Activated T-cell treated with anti-CD3 and anti-CD28 coated beads, Interleukin-2, amount 50 U/mL, for 1 hour (primary cell): ENCODE measurements around the gene ZC3H4.
"Not testable (repeated sequence)": the region's sequence is repeated elsewhere in the genome, so short reads cannot be mapped to it uniquely, and the experiment has no call there.

Experiments
- DNase-seq: peaks from one replicate; pipeline ENCODE4 v3.0.0-alpha.2; 2020

The ZC3H4 gene

DNA sequence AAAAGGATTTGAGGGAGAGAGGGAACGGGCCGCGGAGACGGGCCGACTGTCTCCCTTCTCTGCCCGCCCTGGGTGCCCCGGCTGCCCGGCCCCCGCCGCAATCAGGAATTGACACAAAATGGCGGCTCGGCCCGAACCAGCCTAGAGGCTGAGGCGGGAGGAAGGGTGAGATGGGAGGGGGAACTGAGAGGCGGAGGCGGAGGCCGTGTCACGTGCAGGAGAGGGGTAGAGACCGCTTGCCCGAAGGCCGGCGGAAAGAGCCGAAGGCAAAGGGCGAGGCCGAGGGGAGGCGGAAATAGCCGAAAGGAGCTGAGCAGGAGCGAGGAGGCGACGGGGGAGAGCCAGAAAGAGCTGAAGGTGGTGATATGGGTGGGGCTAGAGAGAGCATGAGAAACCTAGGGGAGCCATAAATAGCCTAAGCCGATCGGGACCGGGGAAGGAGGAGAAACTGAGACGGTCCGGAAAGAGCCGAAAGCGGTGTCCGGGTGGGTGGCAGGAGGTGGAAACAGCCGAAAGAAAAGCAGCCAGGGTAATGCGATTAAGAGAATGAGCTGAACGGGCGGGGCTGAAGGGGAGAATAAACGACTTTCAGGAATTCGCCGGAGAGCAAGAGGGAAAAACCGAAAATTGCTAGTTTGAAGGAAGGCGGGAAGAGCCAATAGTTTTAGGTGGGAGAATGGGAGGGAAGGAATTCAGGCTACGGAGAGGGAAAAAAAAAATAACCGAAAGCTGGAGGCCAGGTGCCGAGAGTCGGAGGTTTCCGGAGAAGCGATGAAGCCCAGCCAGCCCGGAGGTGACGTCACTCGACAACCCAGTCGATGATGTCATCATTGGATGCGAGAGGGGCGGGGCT, at the start of gene ZC3H4:
Gene ZC3H4 (minus strand): TSS at position 780 of the 853 bp plus-strand sequence. CDS start 1,192 bp downstream, outside the sequence.
- peak; percentile 99 for DNase-seq

DNA sequence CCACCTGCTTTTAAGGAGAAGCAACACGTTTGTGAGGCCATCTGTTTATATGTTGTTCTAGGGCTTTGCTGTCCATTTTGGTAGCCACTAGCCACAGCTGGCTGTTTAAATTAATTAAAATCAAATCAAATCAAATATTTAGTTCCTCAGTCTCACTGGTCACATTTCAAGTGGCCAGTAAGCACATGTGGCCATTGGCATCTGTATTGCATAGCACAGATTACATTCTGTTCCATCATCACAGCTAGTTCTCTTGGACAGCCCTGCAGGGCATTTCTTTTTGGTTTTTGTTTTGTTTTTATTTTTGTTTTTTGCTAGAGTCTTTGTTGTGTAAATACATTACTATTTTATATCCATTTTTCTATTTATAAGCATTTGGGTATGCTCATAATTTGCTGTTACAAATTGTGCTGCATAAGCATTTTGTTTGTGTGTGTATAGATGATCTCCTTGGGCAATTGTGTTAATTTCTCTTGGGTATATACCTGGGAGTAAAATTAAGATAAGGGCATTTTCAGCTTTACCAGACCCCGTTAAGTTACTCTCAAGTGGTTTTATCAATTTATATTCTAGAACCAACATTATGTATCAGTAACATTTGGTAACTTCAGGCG, 48.4 kb upstream of the ZC3H4 start:
- no peak for DNase-seq

DNA sequence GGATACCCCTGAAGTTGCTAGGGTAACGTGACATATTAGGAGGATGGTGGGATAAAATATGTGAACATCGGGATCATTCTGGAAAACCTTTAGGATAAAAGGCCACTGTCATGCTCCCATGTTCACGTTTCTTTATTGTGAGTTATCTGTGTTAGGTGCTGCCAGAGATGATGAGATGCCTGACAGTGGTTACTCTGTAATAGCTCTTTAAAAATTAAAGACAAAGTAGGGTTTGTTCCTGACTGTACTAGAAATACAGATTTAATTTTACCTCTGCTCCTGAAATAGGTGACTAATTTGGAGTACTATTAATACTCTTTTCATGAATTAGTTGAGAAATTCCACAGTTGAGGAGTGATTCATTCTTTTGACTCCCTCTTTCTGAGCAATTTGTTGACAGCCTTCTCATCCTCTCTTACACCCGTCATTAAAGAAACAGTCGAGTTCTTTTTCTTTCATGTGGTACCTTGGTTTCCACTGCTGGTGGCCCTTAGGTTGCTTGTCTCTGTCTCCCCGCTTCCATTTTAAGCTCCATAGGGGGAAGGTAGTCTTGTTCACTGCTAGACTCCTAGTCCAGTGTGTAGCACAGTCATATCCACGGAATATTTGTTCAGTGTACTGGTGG, 45.4 kb upstream of the ZC3H4 start:
- DNase-seq = peak; percentile 31

- peak; percentile 34 for DNase-seq
Measured at GRCh38 chr19:47158367-47158791, 44.8 kb upstream of the ZC3H4 start.

- peak; percentile 26 for DNase-seq
Measured at GRCh38 chr19:47157431-47158321, 44.1 kb upstream of the ZC3H4 start.

GRCh38 chr19:47156861-47157430, 43.4 kb upstream of the ZC3H4 start:
- DNase-seq = no peak

DNA sequence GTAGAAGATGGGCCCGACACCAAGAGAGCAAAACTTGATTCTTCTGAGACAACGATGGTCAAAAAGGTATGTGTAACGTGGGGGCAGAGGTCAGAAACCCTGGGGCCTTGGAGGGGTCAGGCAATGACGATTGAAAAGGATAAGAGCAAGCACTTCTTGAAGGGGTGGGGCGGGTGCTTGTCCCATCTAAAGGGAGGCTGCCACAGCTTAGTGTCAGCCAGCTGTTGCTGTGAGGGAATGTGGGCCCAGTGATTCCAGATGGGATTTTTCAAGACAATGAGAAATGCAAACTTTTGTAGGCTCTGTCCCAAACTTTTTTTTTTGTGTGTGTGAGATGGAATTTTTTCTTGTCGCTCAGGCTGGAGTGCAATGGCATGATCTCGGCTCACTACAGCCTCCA, 41.6 kb upstream of the ZC3H4 start:
- no peak for DNase-seq

DNA sequence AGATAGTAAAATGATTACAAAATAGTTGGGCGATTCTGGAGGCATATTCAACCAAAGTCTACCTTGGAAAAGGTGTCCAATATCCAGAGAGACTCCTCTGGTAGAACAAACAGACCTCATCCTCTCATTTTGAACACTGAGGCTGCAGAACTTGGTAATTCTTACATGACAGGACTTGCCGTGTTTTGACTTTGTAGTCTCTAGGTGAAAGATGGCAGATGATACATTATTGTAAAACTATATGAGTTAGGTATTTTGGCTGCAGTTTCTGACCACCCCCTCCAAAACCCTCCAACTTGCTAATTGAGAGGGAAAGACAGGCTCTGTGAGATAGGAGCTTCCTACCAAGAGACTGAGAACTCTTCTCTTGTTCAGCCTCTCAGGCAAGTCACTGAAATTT, 39.7 kb upstream of the ZC3H4 start:
- DNase-seq = no peak

DNA sequence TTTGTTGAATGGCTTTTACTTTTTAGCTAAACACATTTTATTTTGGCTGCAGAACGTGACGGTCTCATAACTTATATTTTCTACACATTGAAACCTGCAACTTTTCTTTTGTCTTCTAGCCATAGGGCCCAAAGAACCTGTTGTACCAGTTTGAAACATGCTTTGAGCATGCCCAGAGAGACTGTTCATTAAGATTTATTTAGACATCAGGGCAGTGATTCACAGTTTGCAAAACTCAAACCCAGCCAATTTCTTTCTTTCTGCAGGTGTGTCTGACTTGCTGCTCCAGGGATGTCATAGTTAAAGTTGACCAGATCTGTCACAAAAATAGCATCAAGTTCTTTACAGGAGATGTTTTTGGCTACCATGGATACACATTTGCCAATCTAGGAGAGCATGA, 39.1 kb upstream of the ZC3H4 start:
- DNase-seq = no peak

GRCh38 chr19:47152205-47152604, 38.6 kb upstream of the ZC3H4 start:
- no peak for DNase-seq

GRCh38 chr19:47151627-47152026, 38.1 kb upstream of the ZC3H4 start:
- no peak for DNase-seq

DNA sequence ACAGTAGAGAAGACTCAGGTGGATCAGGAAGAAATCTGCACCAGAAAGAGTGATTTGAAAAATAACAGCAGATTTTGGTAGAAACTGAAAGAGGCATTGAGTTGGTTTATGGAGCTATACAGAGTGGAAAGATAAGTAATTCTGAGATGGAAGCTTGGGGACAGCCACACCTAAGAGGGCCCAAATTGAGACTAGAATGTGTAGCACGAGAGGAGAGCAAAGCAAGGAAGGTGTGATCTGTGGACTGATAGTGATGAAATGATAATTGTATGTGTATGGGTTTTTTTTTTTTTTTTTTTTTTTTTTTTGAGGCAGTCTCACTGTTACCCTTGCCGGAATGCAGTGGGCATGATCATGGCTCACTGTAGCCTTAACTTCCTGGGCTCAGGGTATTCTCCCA, 33.3 kb upstream of the ZC3H4 start:
- no peak for DNase-seq

GRCh38 chr19:47145639-47146486, 32.3 kb upstream of the ZC3H4 start:
- peak; percentile 35 for DNase-seq

GRCh38 chr19:47144630-47145029, 31.1 kb upstream of the ZC3H4 start:
- no peak for DNase-seq

- DNase-seq = no peak
Measured at GRCh38 chr19:47143322-47144073, 29.9 kb upstream of the ZC3H4 start.

DNA sequence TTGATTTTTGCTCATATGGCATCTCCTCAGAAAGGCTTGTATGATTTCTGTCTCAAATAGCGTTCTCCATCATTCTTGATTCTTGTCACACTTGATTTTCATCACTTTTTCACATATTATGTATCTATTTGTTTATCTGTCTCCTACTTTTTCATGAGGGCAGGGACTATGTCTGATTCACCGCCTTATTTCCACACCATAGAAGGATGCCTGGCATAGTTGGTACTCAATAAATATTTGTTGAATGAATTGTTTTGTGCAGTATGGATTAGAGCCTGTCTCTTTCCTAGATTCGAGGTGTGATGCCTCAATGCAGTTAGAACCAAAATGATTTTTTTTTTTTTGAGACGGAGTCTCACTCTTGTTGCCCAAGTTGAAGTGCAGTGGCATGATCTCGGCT, 29.2 kb upstream of the ZC3H4 start:
- no peak for DNase-seq

- no peak for DNase-seq
Measured at GRCh38 chr19:47141695-47142094, 28.1 kb upstream of the ZC3H4 start.

- not testable (repeated sequence) for DNase-seq
Measured at GRCh38 chr19:47141252-47141651, 27.7 kb upstream of the ZC3H4 start.

GRCh38 chr19:47135156-47135555, 21.6 kb upstream of the ZC3H4 start:
- no peak for DNase-seq

DNA sequence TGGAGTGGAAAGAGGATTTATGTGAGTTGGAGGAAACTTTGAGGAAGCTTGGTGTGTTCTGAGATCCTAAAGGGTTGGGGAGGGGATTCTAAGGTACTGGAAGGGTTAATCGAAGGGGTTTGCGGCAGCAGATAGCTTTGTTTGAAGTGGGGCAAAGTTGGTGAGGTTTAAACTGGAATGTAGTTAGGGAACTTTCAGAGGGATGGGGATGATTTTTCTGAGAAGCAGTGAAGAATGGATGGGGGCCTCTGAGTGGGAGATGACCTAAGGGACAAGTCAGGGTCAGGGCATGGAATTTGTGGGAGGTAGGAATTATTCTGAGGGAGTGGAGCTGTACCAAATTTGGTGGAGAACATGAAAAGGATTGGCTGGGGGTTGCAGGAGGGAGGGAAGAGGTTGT, 21.0 kb upstream of the ZC3H4 start:
- no peak for DNase-seq

- DNase-seq = no peak
Measured at GRCh38 chr19:47133021-47133471, 19.5 kb upstream of the ZC3H4 start.
